Activated T-helper 1 cell treated with anti-CD3 and anti-CD28 coated beads, Interleukin-12 subunit alpha, Interleukin-12 subunit beta, Interleukin-2, Interleukin-4 antibody, amounts not matched to agents 30 ng/mL and 10 ng/mL and 1 ng/mL, durations not matched to agents 14 hours and 24 hours and 36 hours (primary cell): ENCODE measurements around the gene CRYBB1. TPM values are rescaled to one million over a fixed set of nuclear protein-coding genes. Genes with fewer than 3 reads are reported as not detected.

Source experiments
- DNase-seq: peaks from one replicate; pipeline ENCODE4 v3.0.0; 2021; ENCODE audit warnings: low spot score
- H3K27ac Mint-ChIP-seq: one replicate; pipeline ENCODE4 v1.8.0; 2021; ENCODE audit warnings: mild to moderate bottlenecking, mixed read lengths
- H3K27me3 Mint-ChIP-seq: one replicate; pipeline ENCODE4 v1.8.0; 2022; ENCODE audit warnings: mild to moderate bottlenecking, moderate library complexity, mixed read lengths; ENCODE audit not compliant: insufficient read depth
- H3K36me3 Mint-ChIP-seq: one replicate; pipeline ENCODE4 v1.8.0; 2021; ENCODE audit warnings: low read depth, mixed read lengths
- H3K4me1 Mint-ChIP-seq: one replicate; pipeline ENCODE4 v1.8.0; 2021; ENCODE audit warnings: low read depth, mixed read lengths
- H3K4me3 Mint-ChIP-seq: one replicate; pipeline ENCODE4 v1.8.0; 2021; ENCODE audit warnings: mild to moderate bottlenecking, moderate library complexity, mixed read lengths
- H3K9me3 Mint-ChIP-seq: one replicate; pipeline ENCODE4 v1.8.0; 2021; ENCODE audit warnings: mixed read lengths
- intact Hi-C: fragments of 100-400 bp; cut with micrococcal nuclease; formaldehyde crosslinking; loops from one replicate; pipeline ENCODE4 v1.15.1; 2024
- total RNA-seq: library from RNA; stranded (reverse); gene quantifications from 2 replicates; pipeline ENCODE4 v1.2.3, GENCODE V29; 2022

CRYBB1 gene
- total RNA-seq, 1 donor from 2014 or later: not detected

DNA sequence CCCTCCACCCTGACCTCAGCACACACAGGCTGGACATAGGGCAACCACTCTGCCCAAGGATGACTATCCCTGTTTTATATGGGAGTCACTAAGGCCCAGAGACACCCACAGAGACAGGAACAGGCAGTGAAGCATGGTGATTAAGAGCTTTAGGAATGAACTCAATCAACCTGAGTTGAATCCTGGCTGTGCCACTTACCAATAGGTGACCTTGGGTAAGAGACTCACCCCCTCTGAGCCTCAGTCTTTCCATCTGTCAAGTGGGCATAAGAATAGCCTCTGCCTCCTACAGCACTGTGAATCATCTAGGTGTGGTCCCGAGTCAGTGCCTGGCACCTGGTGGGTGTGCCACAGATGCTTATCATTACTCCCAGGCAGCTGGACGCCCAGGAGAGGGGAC lies 6.8 kb downstream of the CRYBB1 start:
- Mint-ChIP-seq H3K27me3 (peaks cover 21% of the 10 kb centered on the region), H3K4me3 (no peak overlapping the region), H3K36me3 (no peaks in the 10 kb centered on the region), H3K27ac (no peak overlapping the region), H3K9me3 (no peaks in the 10 kb centered on the region), H3K4me1 (peaks cover 32% of the 10 kb centered on the region)
- DNase-seq: no peak
- intact Hi-C loops: loop anchor here (1.0 kb wide), 1 partner anchor 21 kb away; the partner anchor contains the start of gene TPST2

DNA sequence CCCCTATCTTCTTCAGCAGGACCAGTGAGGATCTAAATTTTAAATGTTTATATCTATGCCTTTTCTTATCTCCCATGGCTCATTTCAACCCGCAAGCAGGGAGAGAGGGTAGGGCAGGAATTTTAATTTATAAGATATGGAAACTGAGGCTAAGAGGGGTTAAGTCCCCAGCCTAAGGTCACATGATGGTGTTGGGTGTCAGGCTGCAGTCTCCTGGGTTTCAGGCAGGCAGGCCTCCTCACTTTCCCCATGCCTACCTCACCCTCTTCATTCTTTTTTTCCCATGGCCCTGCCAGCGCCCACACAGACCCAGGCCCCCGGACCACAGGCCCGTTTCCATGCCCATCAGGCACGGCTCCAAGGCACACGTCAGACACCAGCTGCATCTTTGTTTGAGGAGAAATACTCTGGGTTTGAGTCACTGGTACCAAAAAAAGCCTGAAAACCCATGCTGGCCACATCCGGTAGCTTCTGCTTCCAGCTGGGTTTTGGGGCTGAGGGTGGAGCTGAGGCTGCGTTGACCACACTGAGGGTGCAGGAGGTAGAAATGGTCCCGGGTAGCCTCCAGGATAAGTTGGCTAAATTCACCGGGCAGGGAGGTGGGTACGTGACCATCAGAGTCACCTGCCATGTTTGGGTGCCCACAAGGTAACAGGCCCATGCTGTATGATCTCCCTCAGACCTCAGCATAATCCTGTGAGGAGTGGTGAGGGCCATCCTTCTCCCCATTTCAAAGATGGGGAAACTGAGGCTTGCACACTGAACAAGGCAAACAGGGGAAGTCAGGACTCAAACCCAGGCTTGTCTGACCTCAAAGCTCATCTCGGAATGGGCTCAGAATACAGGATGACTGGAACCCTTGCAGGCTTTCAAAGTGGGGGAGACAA lies 7.5 kb downstream of the CRYBB1 start:
- Mint-ChIP-seq H3K27me3 (peaks cover 21% of the 10 kb centered on the region), H3K9me3 (no peaks in the 10 kb centered on the region), H3K4me3 (peak overlapping the region; percentile 53), H3K36me3 (no peaks in the 10 kb centered on the region), H3K4me1 (peaks cover 32% of the 10 kb centered on the region), H3K27ac (peak overlapping the region; percentile 92)
- intact Hi-C loops: loop anchor here (1.0 kb wide), 1 partner anchor 20 kb away; the partner anchor contains the start of gene TPST2
- DNase-seq: peak; percentile 54

DNA sequence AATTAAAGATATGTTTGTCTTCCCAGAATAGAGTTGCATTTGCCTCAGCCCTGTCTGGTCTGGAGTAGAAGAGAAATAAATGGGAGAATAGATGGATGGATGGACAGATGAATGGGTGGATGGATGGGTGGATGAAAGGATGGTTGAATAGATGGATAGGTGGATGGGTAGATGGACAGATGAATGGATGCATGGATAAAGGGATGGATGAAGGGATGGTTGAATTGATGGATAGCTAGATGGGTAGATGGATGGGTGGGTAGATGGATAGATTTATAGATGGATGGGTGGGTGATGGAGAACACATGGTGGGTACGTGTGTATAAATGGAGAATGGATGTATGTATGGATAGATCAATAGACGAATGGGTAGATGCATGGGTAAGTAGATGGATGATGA lies 8.5 kb downstream of the CRYBB1 start:
- Mint-ChIP-seq H3K9me3 (no peaks in the 10 kb centered on the region), H3K36me3 (no peaks in the 10 kb centered on the region), H3K4me3 (no peak overlapping the region), H3K27me3 (peaks cover 18% of the 10 kb centered on the region), H3K27ac (peak overlapping the region; percentile 10), H3K4me1 (peaks cover 35% of the 10 kb centered on the region)
- intact Hi-C loops: no loop called here
- no peak for DNase-seq

DNA sequence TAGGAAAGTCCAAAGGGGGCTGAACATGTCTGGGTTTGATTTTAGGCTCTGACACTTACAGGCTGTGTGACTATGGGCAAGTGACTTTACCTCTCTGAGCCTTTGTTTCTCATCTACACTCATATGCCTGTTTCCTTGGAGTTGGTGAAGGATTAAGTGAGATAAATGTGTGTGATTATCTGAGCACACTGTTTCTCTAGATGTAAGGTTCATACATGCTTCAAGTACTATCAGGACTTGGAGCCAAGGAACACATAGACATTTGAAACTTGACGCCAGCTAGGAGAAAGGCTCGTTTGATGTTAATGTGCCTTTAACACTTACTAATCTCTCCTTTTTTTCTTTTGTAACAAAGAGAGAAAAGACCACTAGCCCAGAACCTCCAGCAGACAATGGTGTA lies 9.7 kb downstream of the CRYBB1 start:
- peaks cover 14% of the 10 kb centered on the region for H3K27me3 Mint-ChIP-seq
- H3K27ac Mint-ChIP-seq: no peak overlapping the region
- DNase-seq: no peak
- no peaks in the 10 kb centered on the region for H3K9me3 Mint-ChIP-seq
- no peaks in the 10 kb centered on the region for H3K36me3 Mint-ChIP-seq
- H3K4me1 Mint-ChIP-seq: peaks cover 40% of the 10 kb centered on the region
- intact Hi-C loops: no loop called here
- no peak overlapping the region for H3K4me3 Mint-ChIP-seq

DNA sequence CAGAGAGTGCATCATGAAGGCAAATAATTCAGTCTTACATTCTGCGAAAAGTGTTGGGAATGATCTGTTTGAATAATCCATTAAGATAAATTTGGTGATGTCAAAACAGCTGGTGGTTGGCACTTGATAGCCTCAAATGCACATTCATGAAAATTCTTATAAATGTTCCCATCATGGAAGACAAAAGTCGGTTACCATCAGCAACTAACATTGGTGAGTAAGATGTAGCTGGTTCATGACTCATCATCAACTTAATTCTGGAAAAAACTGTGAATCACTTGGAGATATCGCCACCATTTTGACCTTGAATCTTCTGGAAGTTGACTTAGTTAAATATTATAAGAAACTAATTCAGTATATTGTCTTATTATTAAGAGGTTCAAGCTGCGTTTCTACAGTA lies 11.2 kb downstream of the CRYBB1 start:
- intact Hi-C loops: no loop called here

DNA sequence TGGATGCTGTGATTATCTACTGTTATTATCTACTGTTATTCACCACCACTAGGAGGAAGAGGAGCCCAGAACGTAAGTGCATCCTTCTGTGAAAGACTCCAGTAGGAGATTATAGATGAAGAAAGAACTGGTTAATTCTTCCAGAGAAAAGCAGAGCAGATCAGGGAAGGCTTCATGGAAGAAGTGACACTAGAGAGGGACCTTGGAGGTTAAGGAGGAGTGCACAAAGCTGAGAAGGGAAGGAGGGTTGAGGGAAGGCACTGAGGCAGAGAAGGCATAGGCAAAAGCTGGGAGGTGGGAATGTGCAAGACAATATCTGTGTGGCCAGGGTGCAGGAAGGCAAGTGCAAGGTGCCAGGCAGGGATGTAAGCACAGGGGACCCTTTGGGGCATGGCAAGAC lies 13.5 kb downstream of the CRYBB1 start:
- Mint-ChIP-seq H3K27ac (no peak overlapping the region), H3K9me3 (no peaks in the 10 kb centered on the region)

More for the DNA sequence above, 11.2 kb downstream of the CRYBB1 start:
- DNase-seq: no peak
- no peaks in the 10 kb centered on the region for H3K36me3 Mint-ChIP-seq
- no peaks in the 10 kb centered on the region for H3K9me3 Mint-ChIP-seq
- H3K27me3 Mint-ChIP-seq: peaks cover 8% of the 10 kb centered on the region
- no peak overlapping the region for H3K4me3 Mint-ChIP-seq
- H3K4me1 Mint-ChIP-seq: peaks cover 30% of the 10 kb centered on the region
- no peak overlapping the region for H3K27ac Mint-ChIP-seq

DNA sequence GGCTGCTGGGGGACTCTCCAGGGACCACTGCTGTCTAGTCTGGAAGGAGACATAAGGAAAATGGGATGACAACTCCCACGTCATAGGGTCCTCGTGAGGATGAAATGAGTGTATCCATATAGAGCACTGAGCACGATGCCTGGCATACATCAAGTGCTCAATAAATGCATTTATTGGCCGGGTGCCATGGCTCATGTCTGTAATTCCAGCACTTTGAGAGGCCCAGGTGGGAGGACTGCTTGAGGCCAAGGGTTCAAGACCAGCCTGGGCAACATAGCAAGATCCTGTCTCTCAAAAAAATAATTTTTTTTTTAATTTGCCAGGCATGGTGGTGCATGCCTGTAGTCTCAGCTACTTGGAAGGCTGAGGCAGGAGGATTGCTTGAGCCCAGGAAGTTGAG lies 15.7 kb downstream of the CRYBB1 start:
- H3K27me3 Mint-ChIP-seq: peaks cover 4% of the 10 kb centered on the region
- H3K36me3 Mint-ChIP-seq: no peaks in the 10 kb centered on the region
- H3K27ac Mint-ChIP-seq: no peak overlapping the region
- peaks cover 14% of the 10 kb centered on the region for H3K4me1 Mint-ChIP-seq
- intact Hi-C loops: no loop called here
- no peaks in the 10 kb centered on the region for H3K9me3 Mint-ChIP-seq
- H3K4me3 Mint-ChIP-seq: no peak overlapping the region
- no peak for DNase-seq

More for the DNA sequence above, 13.5 kb downstream of the CRYBB1 start:
- peaks cover 10% of the 10 kb centered on the region for H3K27me3 Mint-ChIP-seq
- intact Hi-C loops: no loop called here
- no peak overlapping the region for H3K4me3 Mint-ChIP-seq
- no peaks in the 10 kb centered on the region for H3K36me3 Mint-ChIP-seq
- peaks cover 12% of the 10 kb centered on the region for H3K4me1 Mint-ChIP-seq
- DNase-seq: no peak

DNA sequence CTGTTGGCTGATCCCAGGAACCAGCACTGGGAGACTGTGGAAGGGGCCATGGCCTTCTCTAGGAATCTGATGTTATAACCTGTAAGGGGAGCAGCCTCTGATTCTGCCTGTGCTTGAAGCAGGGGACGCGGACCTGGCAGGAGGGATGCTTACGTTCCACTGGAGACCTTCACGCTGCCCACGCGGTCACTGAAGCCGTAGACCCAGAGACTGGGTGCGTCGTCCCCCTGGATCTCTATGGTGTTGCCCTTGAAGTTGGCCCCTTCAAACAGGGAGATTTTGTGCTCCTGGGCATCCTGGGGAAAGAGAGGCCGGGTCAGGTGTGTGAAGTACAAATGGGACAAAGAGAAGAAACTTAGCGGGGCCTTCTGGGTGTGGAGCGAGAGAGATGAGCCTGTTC lies 16.1 kb downstream of the CRYBB1 start:
- H3K27ac Mint-ChIP-seq: no peak overlapping the region
- peaks cover 14% of the 10 kb centered on the region for H3K4me1 Mint-ChIP-seq
- no peak for DNase-seq
- intact Hi-C loops: no loop called here
- peaks cover 7% of the 10 kb centered on the region for H3K27me3 Mint-ChIP-seq
- H3K36me3 Mint-ChIP-seq: no peaks in the 10 kb centered on the region
- H3K4me3 Mint-ChIP-seq: no peak overlapping the region
- H3K9me3 Mint-ChIP-seq: no peaks in the 10 kb centered on the region

DNA sequence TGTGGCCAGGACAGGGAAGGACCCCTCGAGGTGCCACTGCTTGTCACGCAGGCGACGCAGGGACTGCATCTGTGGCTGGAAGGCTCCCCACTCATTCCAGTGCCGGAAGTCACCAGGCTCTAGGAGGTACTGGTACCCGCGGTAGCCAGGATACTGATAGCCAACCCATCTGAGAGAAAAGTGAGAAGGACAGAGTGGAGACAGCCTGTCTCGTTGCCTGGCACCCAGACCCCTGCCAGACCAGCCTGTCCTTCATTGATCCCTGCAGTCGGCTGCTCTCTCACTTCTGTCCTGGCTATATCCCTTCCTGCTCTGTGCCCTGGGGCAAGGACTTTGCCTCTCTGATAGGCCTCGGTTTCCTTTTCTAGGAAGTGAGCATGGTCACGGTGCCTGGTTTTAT lies 18.3 kb downstream of the CRYBB1 start:
- Mint-ChIP-seq H3K27ac (no peak overlapping the region), H3K4me1 (peaks cover 17% of the 10 kb centered on the region)

DNA sequence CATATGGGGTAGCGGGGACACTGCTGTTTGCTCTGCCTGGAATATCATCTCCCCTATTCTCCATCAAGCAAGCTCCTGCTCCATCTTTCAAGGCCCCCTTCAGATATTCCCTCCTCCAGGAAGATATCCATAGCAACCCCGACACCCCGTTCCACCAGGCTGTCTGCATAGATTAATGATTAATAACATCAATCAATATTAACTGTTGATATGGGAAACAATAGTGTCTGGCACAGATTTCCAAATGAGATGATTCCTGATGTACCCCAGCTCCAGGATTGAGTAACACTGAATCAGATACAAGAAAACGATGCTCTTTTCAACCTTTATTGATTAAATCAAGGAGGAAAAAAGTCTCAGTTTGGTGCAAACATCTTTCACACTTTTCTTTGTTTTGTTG lies 20.3 kb downstream of the CRYBB1 start:
- H3K4me1 Mint-ChIP-seq: peaks cover 31% of the 10 kb centered on the region
- H3K27ac Mint-ChIP-seq: no peak overlapping the region
- intact Hi-C loops: no loop called here
- H3K4me3 Mint-ChIP-seq: no peak overlapping the region
- H3K36me3 Mint-ChIP-seq: no peaks in the 10 kb centered on the region
- DNase-seq: no peak
- H3K9me3 Mint-ChIP-seq: no peaks in the 10 kb centered on the region
- peaks cover 10% of the 10 kb centered on the region for H3K27me3 Mint-ChIP-seq

More for the DNA sequence above, 18.3 kb downstream of the CRYBB1 start:
- Mint-ChIP-seq H3K9me3 (no peaks in the 10 kb centered on the region), H3K4me3 (no peak overlapping the region), H3K36me3 (no peaks in the 10 kb centered on the region), H3K27me3 (peaks cover 10% of the 10 kb centered on the region)
- intact Hi-C loops: no loop called here
- DNase-seq: no peak

DNA sequence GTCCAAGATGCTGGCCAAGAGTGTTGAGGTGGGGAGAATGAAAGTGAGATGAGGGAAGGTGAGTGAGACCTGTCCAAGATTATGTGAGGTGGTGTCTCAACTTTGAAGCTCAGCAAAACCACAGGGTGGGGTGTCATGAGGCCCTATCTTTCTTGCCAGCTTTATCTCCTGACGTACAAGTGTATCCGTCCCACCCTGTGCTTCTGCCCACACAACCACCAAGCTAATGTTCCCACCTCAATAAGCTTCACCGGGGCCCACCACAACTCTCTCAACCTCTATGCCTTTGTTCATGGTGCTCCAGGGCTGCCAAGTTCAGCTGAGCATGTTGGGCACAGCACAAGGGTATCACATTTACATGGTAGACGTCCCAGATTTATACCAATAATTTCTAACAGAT lies 20.8 kb downstream of the CRYBB1 start:
- Mint-ChIP-seq H3K4me3 (no peak overlapping the region), H3K9me3 (no peaks in the 10 kb centered on the region), H3K27ac (no peak overlapping the region), H3K27me3 (peaks cover 10% of the 10 kb centered on the region), H3K4me1 (peaks cover 35% of the 10 kb centered on the region), H3K36me3 (no peaks in the 10 kb centered on the region)
- intact Hi-C loops: no loop called here
- no peak for DNase-seq

DNA sequence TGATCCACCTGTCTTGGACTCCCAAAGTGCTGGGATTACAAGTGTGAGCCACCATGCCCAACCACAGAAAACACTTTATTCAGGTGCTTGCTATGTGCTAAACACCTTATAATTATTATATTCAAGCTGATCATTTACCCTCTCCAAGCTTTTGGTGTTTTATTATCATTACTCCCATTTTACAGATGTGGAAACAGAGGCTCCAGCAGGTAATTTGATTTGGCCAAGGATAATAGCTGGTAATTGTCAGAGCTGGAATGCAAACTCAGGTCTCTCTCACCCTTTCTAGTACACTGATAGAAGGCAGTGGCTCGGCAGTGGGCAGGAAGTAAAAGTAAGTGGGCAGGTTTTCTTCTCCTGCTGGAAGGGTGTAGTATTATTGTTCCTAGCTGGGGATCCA lies 24.1 kb downstream of the CRYBB1 start:
- Mint-ChIP-seq H3K27ac (no peak overlapping the region), H3K4me3 (no peak overlapping the region), H3K27me3 (peaks cover 7% of the 10 kb centered on the region), H3K36me3 (peaks cover under 1% of the 10 kb centered on the region), H3K9me3 (no peaks in the 10 kb centered on the region), H3K4me1 (peaks cover 50% of the 10 kb centered on the region)
- intact Hi-C loops: no loop called here
- DNase-seq: no peak

DNA sequence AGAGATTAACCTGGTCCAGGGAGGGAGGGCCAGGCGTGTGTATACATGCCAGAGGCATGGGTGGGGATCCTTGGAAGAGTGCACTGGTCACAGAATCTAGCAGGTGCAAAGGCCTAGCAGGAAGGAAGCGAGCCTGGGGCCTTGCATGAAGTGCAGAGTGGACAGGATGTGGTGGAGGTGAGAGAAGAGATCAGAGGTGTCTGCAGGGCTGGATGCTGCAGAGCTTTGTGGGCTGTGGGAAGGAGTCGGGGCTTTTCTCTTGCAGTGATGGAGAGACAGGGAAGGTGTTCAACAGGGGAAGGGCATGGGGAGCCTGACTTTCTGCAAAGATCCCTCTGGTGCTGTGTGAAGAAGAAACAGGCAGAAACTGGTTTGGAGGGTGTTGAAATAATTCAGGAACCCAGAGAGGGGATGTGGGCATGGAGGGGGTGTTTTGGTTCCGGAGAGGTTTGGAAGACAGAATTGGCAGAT lies 25.4 kb downstream of the CRYBB1 start:
- H3K9me3 Mint-ChIP-seq: no peaks in the 10 kb centered on the region
- peaks cover 58% of the 10 kb centered on the region for H3K4me1 Mint-ChIP-seq
- H3K27me3 Mint-ChIP-seq: peaks cover 7% of the 10 kb centered on the region
- peak overlapping the region; percentile 73 for H3K27ac Mint-ChIP-seq
- intact Hi-C loops: no loop called here
- peaks cover 8% of the 10 kb centered on the region for H3K36me3 Mint-ChIP-seq
- DNase-seq: peak; percentile 70
- peak overlapping the region; percentile 19 for H3K4me3 Mint-ChIP-seq
